ENCODE data around the gene NFIL3.
A peak's percentile ranks its signal among the peaks of the same experiment; 100 is the strongest.

The NFIL3 gene

GRCh38 chr9:91421971-91422757 lies 1.5 kb downstream of the NFIL3 start:
- DNase-seq: peak; percentile 68

GRCh38 chr9:91421128-91421765 lies 2.4 kb downstream of the NFIL3 start:
- DNase-seq: peak; percentile 47

GRCh38 chr9:91420501-91421127 lies 3.0 kb downstream of the NFIL3 start:
- DNase-seq: no peak

- peak; percentile 91 for DNase-seq
Measured at GRCh38 chr9:91419222-91420191, 4.1 kb downstream of the NFIL3 start.

GRCh38 chr9:91418215-91418610 lies 5.4 kb downstream of the NFIL3 start:
- DNase-seq: no peak

GRCh38 chr9:91417602-91418214 lies 5.9 kb downstream of the NFIL3 start:
- no peak for DNase-seq

GRCh38 chr9:91416096-91416712 lies 7.4 kb downstream of the NFIL3 start:
- DNase-seq: peak; percentile 78

- no peak for DNase-seq
Measured at GRCh38 chr9:91415290-91415689, 8.3 kb downstream of the NFIL3 start.

- no peak for DNase-seq
Measured at GRCh38 chr9:91412941-91413340, 10.7 kb downstream of the NFIL3 start.

GRCh38 chr9:91411096-91411771 lies 12.4 kb downstream of the NFIL3 start:
- no peak for DNase-seq

GRCh38 chr9:91410161-91410560 lies 13.5 kb downstream of the NFIL3 start:
- no peak for DNase-seq

- DNase-seq: peak; percentile 64
Measured at GRCh38 chr9:91408475-91408874, 15.2 kb downstream of the NFIL3 start.

GRCh38 chr9:91407580-91408318 lies 15.9 kb downstream of the NFIL3 start:
- no peak for DNase-seq

GRCh38 chr9:91405343-91406077 lies 18.1 kb downstream of the NFIL3 start:
- DNase-seq: no peak

GRCh38 chr9:91403665-91404543 lies 19.7 kb downstream of the NFIL3 start:
- no peak for DNase-seq

GRCh38 chr9:91398926-91399325 lies 24.7 kb downstream of the NFIL3 start:
- no peak for DNase-seq

- peak; percentile 94 for DNase-seq
Measured at GRCh38 chr9:91395553-91396471, 27.8 kb downstream of the NFIL3 start.
